ENCODE measurements around the gene HOXA13.
A peak's percentile ranks its signal among the peaks of the same experiment; 100 is the strongest.

The HOXA13 gene

DNA sequence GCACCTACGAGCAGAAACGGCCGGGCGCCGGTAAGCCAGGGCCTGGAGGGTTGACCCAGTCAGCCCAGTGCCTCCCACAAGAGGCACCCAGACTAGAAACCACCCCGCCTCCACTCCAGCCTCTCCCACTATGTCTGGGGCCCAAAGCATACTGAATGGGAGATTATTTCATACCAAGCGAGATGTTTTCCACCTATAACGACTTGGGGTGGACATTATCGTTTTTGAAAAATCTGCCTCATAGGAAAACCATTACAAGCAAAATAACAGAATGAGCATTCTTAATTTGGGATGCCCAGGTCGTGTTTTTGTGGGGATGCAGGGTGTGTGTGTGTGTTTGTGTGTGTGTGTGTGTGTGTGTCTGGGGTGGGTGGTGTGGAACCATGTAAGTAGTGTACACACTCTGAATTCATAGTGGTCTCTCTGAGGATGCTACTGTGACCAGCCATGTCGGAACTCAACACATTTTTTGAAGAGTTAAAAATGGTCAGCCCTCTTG lies 53.9 kb downstream of the HOXA13 start (continued):
- 0 out of 2 replicates have a peak, but pooled peaks have one; percentile 33 for TF ChIP-seq ZBTB8A (tag by site-specific recombination; IDR thresholded peaks at IDR 0.05)

- Histone ChIP-seq H3K4me3 (ENCODE audit: low read depth, low read length) (no peak overlapping the region), H3K36me3 (ENCODE audit: control insufficient read depth in 2 of 2, insufficient read depth in 1 of 2, low read length in 2 of 2) (peaks cover 0 to 73% of the 10 kb centered on the region in 2 experiments; a peak in 2 of 3 replicates), H3K9me3 (ENCODE audit: control insufficient read depth, insufficient read depth, low read depth, low read length) (no peaks in the 10 kb centered on the region), H3K27ac (ENCODE audit: extremely low read depth, low read depth, low read length) (peak overlapping the region; percentile 74; the same call in 1 of the 2 replicates), H3K4me1 (ENCODE audit: control insufficient read depth, insufficient read depth, low read length) (peaks cover 19% of the 10 kb centered on the region)
- CTCF ChIA-PET = interaction anchor here (0.6 to 4.1 kb wide), 9 partner anchors 14 to 1680 kb away, joined by 3 to 34 read pairs (median 5); no protein-coding TSS in a partner anchor
- TF ChIP-seq, protein P1, sequence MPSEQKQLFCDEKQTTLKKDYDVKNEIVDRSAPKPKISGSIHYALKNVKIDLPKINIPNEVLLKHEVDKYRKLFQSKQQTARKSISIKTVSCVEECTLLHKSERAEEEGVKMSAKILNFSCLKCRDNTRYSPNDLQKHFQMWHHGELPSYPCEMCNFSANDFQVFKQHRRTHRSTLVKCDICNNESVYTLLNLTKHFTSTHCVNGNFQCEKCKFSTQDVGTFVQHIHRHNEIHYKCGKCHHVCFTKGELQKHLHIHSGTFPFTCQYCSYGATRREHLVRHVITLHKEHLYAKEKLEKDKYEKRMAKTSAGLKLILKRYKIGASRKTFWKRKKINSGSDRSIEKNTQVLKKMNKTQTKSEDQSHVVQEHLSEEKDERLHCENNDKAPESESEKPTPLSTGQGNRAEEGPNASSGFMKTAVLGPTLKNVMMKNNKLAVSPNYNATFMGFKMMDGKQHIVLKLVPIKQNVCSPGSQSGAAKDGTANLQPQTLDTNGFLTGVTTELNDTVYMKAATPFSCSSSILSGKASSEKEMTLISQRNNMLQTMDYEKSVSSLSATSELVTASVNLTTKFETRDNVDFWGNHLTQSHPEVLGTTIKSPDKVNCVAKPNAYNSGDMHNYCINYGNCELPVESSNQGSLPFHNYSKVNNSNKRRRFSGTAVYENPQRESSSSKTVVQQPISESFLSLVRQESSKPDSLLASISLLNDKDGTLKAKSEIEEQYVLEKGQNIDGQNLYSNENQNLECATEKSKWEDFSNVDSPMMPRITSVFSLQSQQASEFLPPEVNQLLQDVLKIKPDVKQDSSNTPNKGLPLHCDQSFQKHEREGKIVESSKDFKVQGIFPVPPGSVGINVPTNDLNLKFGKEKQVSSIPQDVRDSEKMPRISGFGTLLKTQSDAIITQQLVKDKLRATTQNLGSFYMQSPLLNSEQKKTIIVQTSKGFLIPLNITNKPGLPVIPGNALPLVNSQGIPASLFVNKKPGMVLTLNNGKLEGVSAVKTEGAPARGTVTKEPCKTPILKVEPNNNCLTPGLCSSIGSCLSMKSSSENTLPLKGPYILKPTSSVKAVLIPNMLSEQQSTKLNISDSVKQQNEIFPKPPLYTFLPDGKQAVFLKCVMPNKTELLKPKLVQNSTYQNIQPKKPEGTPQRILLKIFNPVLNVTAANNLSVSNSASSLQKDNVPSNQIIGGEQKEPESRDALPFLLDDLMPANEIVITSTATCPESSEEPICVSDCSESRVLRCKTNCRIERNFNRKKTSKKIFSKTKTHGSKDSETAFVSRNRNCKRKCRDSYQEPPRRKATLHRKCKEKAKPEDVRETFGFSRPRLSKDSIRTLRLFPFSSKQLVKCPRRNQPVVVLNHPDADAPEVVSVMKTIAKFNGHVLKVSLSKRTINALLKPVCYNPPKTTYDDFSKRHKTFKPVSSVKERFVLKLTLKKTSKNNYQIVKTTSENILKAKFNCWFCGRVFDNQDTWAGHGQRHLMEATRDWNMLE (tag by site-specific recombination; conservative IDR thresholded peaks at IDR 0.05; ENCODE audit: low read depth) = no peak
- peak; percentile 68 for TF ChIP-seq ZNF600 (tag by site-specific recombination; IDR thresholded peaks at IDR 0.05)
- peak; percentile 75 for TF ChIP-seq ZBTB17 (tag by site-specific recombination; IDR thresholded peaks at IDR 0.05)
- POLR2A ChIA-PET = interaction anchor here (0.9 to 1.6 kb wide), 2 partner anchors 24 to 39 kb away, joined by 3 read pairs; partner anchors contain the start of gene HOXA11
Measured at GRCh38 chr7:27145165-27145913, 54.6 kb downstream of the HOXA13 start.

DNA sequence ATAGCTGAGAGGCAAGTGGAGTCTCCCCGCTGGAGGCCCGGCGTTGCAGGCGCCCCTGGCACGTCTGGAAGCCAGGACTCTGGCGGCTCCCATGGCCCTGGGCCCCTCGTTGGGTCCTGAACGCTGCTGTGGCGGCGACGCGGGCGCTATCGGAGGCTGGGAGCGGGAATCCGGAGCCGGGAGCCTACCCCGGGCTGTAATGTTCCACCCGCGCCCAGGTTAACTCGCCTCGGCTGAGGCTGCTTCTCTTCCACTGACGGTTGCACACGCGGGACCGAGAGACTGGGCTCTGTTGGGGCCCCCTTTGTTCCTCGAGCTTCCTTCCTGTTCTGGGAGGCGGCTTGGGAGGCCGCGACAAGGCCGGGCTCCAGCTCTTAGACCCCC lies 55.1 kb downstream of the HOXA13 start:
- no peaks in the 10 kb centered on the region for H3K9me3 ChIP-seq (ENCODE audit: control insufficient read depth, insufficient read depth, low read depth, low read length)
- ChIA-PET CTCF (interaction anchor here (0.6 to 4.4 kb wide), 18 partner anchors 12 to 1679 kb away, joined by 3 to 34 read pairs (median 5); partner anchors contain the start of gene HOXA7), POLR2A (interaction anchor here (0.9 kb wide), 1 partner anchor 40 kb away, joined by 3 read pairs; the partner anchor contains the start of gene HOXA11)
- no peak overlapping the region for H3K4me3 ChIP-seq (ENCODE audit: low read depth, low read length)
- peaks cover 19% of the 10 kb centered on the region for H3K4me1 ChIP-seq (ENCODE audit: control insufficient read depth, insufficient read depth, low read length)
- peaks cover 0 to 67% of the 10 kb centered on the region in 2 experiments; a peak in 2 of 3 replicates for H3K36me3 ChIP-seq (ENCODE audit: control insufficient read depth in 2 of 2, insufficient read depth in 1 of 2, low read length in 2 of 2)
- peak overlapping the region; percentile 74; the same call in 1 of the 2 replicates for H3K27ac ChIP-seq (ENCODE audit: extremely low read depth, low read depth, low read length)
- TF ChIP-seq ZNF513 (tag by site-specific recombination; IDR thresholded peaks at IDR 0.05) = no peak
- no peak for TF ChIP-seq ZNF785 (tag by site-specific recombination; IDR thresholded peaks at IDR 0.05)
- no peak for TF ChIP-seq ZNF549 (tag by site-specific recombination; IDR thresholded peaks at IDR 0.05)
- no peak for TF ChIP-seq GLI2 (tag by site-specific recombination; IDR thresholded peaks at IDR 0.05; ENCODE audit: borderline replicate concordance, low read depth)
- TF ChIP-seq ZSCAN23 (tag by site-specific recombination; IDR thresholded peaks at IDR 0.05) = no peak
- TF ChIP-seq PRDM6 (tag by site-specific recombination; IDR thresholded peaks at IDR 0.05) = no peak
- no peak for TF ChIP-seq MZF1 (tag by site-specific recombination; IDR thresholded peaks at IDR 0.05; ENCODE audit: borderline replicate concordance)
- no peak for TF ChIP-seq ZNF175 (tag by site-specific recombination; IDR thresholded peaks at IDR 0.05)
- 0 out of 2 replicates have a peak, but pooled peaks have one; percentile 26 for TF ChIP-seq ZFP37 (tag by site-specific recombination; IDR thresholded peaks at IDR 0.05)
- TF ChIP-seq ZNF174 (tag by site-specific recombination; IDR thresholded peaks at IDR 0.05) = no peak
- peak; percentile 9; the same call in 1 of the 2 replicates for TF ChIP-seq GLIS1 (tag by site-specific recombination; IDR thresholded peaks at IDR 0.05)
- no peak for TF ChIP-seq ZBTB8A (tag by site-specific recombination; IDR thresholded peaks at IDR 0.05)
- TF ChIP-seq ZBTB21 (tag by site-specific recombination; IDR thresholded peaks at IDR 0.05) = no peak
- TF ChIP-seq, protein P2, sequence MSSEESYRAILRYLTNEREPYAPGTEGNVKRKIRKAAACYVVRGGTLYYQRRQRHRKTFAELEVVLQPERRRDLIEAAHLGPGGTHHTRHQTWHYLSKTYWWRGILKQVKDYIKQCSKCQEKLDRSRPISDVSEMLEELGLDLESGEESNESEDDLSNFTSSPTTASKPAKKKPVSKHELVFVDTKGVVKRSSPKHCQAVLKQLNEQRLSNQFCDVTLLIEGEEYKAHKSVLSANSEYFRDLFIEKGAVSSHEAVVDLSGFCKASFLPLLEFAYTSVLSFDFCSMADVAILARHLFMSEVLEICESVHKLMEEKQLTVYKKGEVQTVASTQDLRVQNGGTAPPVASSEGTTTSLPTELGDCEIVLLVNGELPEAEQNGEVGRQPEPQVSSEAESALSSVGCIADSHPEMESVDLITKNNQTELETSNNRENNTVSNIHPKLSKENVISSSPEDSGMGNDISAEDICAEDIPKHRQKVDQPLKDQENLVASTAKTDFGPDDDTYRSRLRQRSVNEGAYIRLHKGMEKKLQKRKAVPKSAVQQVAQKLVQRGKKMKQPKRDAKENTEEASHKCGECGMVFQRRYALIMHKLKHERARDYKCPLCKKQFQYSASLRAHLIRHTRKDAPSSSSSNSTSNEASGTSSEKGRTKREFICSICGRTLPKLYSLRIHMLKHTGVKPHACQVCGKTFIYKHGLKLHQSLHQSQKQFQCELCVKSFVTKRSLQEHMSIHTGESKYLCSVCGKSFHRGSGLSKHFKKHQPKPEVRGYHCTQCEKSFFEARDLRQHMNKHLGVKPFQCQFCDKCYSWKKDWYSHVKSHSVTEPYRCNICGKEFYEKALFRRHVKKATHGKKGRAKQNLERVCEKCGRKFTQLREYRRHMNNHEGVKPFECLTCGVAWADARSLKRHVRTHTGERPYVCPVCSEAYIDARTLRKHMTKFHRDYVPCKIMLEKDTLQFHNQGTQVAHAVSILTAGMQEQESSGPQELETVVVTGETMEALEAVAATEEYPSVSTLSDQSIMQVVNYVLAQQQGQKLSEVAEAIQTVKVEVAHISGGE (tag by site-specific recombination; conservative IDR thresholded peaks at IDR 0.05; ENCODE audit: low read depth) = no peak
- TF ChIP-seq ZNF501 (tag by site-specific recombination; IDR thresholded peaks at IDR 0.05) = no peak
- no peak for TF ChIP-seq SETDB1 (IDR thresholded peaks at IDR 0.05; ENCODE audit: insufficient read length, low read length)
